K562 (cell line): Measurements from ENCODE around the gene DNMT3A. TPM values are rescaled to one million over a fixed set of nuclear protein-coding genes. Genes with fewer than 3 reads are reported as not detected.

ENCODE experiments used
- ATAC-seq: fragments of 200-7000 bp; cut with Tn5 transposase; 3 replicates; pipeline ENCODE4 v1.9.1; 2020; ENCODE audit warnings: moderate library complexity
- BruUV-seq: library from RNA; stranded (reverse); fragments of 400-500 nt; replicated peaks from 2 replicates; lab custom pipeline; 2021; lab: Mats Ljungman, UMichigan
- CTCF ChIA-PET: fragments of 300-600 bp; formaldehyde crosslinking; extraction: SDS; loops from one replicate; lab custom pipeline; 2021; ENCODE audit warnings: low intra/inter-chr PET ratio; lab: Yijun Ruan, JAX
- POLR2A ChIA-PET: fragments of 300-600, 350-650 bp; sonication (Branson Sonifier 250); formaldehyde crosslinking; extraction: SDS; loops from one replicate; lab custom pipeline; 2021; ENCODE audit warnings: antibody characterized with exemption, inconsistent platforms; lab: Yijun Ruan, JAX
- DNase-seq, 4 experiments: peaks; one replicate each; pipeline versions ENCODE4 v3.0.0 to v3.0.0-alpha.2; 2011 to 2018; ENCODE audit warnings: low spot score in 3 of 4, mixed read lengths in 3 of 4; ENCODE audit errors: extremely low read depth in 1 of 4
- FAIRE-seq: peaks from 2 replicates; lab custom pipeline; 2011; peaks lifted over from hg19 to GRCh38; lab: Jason Lieb, UNC
- H2AFZ ChIP-seq: 2 replicates; pipeline ENCODE4 v1.6.0; 2011; ENCODE audit warnings: low read depth, low read length, control low read depth, inconsistent platforms
- H3K27ac ChIP-seq: fragments of 200-600 bp; 3 replicates; pipeline ENCODE4 v1.8.0; 2011; ENCODE audit warnings: low read depth, mild to moderate bottlenecking, control low read depth, inconsistent platforms, low read length, moderate library complexity, mixed read lengths; ENCODE audit errors: extremely low read depth
- H3K27me3 ChIP-seq, 2 experiments: fragments of 300-600 bp in 1 of 2; 2 replicates in 1 of 2; 3 replicates in 1 of 2; pipeline versions ENCODE4 v1.6.0 to v1.8.0; 2011; ENCODE audit warnings: inconsistent platforms in 2 of 2, low read length in 2 of 2, mild to moderate bottlenecking in 1 of 2, mixed read lengths in 1 of 2, moderate library complexity in 1 of 2; ENCODE audit not compliant: control insufficient read depth in 2 of 2, insufficient read depth in 2 of 2
- H3K36me3 ChIP-seq: fragments of 300-600 bp; 3 replicates; pipeline ENCODE4 v1.8.0; 2011; ENCODE audit warnings: mild to moderate bottlenecking, low read length, inconsistent platforms; ENCODE audit not compliant: control insufficient read depth, insufficient read depth
- H3K4me1 ChIP-seq, 2 experiments: fragments of 200-600 bp in 1 of 2; replicated peaks in 1 of 2; 2 replicates in 1 of 2; 3 replicates in 1 of 2; pipeline versions ENCODE4 v1.5.1 to v1.8.0; 2011; ENCODE audit warnings: inconsistent platforms in 2 of 2, low read length in 2 of 2, mild to moderate bottlenecking in 1 of 2, mixed read lengths in 1 of 2, moderate library complexity in 1 of 2; ENCODE audit not compliant: control insufficient read depth in 2 of 2, insufficient read depth in 2 of 2
- H3K4me2 ChIP-seq: 2 replicates; pipeline ENCODE4 v1.6.1; 2011; ENCODE audit warnings: low read length, control low read depth, inconsistent platforms, mixed read lengths; ENCODE audit not compliant: insufficient read depth
- H3K4me3 ChIP-seq: fragments of 200-600 bp; sonication (generic), shearing (Covaris generic); 2 replicates; pipeline ENCODE4 v1.5.1; 2016; ENCODE audit warnings: control low read depth, inconsistent platforms
- H3K79me2 ChIP-seq: fragments of 200-600 bp; 3 replicates; pipeline ENCODE4 v1.8.0; 2011; ENCODE audit warnings: low read length, inconsistent platforms; ENCODE audit not compliant: control insufficient read depth, insufficient read depth
- H3K9ac ChIP-seq, 2 experiments: 2 replicates each; pipeline versions ENCODE4 v1.6.0 to v1.6.1; 2011; ENCODE audit warnings: low read depth in 2 of 2, low read length in 2 of 2, control low read depth in 1 of 2, inconsistent platforms in 1 of 2, mild to moderate bottlenecking in 1 of 2, mixed read lengths in 1 of 2; ENCODE audit not compliant: insufficient read depth in 1 of 2
- H3K9me1 ChIP-seq: one replicate; pipeline ENCODE4 v1.6.0; 2011; ENCODE audit warnings: inconsistent platforms, mild to moderate bottlenecking, low read length, moderate library complexity; ENCODE audit not compliant: control insufficient read depth, insufficient read depth
- H3K9me3 ChIP-seq: replicated peaks from 2 replicates; pipeline ENCODE4 v1.5.1; 2011; ENCODE audit warnings: low read depth, low read length, inconsistent platforms; ENCODE audit not compliant: control insufficient read depth, insufficient read depth
- H4K20me1 ChIP-seq: replicated peaks from 2 replicates; pipeline ENCODE4 v1.6.1; 2011; ENCODE audit warnings: low read length, inconsistent platforms, mixed read lengths; ENCODE audit not compliant: control insufficient read depth, insufficient read depth
- CTBP1 ChIP-seq: fragments of 450-650 bp; IDR thresholded peaks from 2 replicates; pipeline ENCODE4 v1.6.1; 2016; ENCODE audit warnings: borderline replicate concordance
- DMBX1 ChIP-seq: fragments of 250-450 bp; sonication (Bioruptor Pico); IDR thresholded peaks from 2 replicates; pipeline ENCODE4 v1.8.0; 2022; ENCODE audit warnings: inconsistent platforms, mild to moderate bottlenecking, moderate library complexity, borderline replicate concordance
- ETS2 ChIP-seq: IDR thresholded peaks from 2 replicates; pipeline ENCODE4 v1.6.1; 2016; ENCODE audit warnings: borderline replicate concordance, missing genetic modification characterization, mild to moderate bottlenecking, moderate library complexity, missing compliant biosample characterization; ENCODE audit not compliant: poor library complexity, severe bottlenecking
- MXD1 ChIP-seq: fragments of 250-450 bp; sonication (Bioruptor Pico); IDR thresholded peaks from 2 replicates; pipeline ENCODE4 v1.8.0; 2021; ENCODE audit warnings: borderline replicate concordance, mild to moderate bottlenecking, moderate library complexity; ENCODE audit not compliant: poor library complexity, severe bottlenecking
- NCOR1 ChIP-seq: fragments of 450-650 bp; IDR thresholded peaks from 2 replicates; pipeline ENCODE4 v1.6.1; 2016; ENCODE audit warnings: mild to moderate bottlenecking, moderate library complexity
- NR3C1 ChIP-seq: sonication (generic); formaldehyde crosslinking; IDR thresholded peaks from 2 replicates; pipeline ENCODE4 v1.8.1; 2022; ENCODE audit warnings: missing genetic modification reagents
- PCBP2 ChIP-seq: fragments of 200-400 bp; formaldehyde crosslinking; IDR thresholded peaks from 2 replicates; pipeline ENCODE4 v1.6.1; 2018; ENCODE audit warnings: low read length, low read depth, mild to moderate bottlenecking, moderate library complexity; ENCODE audit not compliant: poor library complexity, severe bottlenecking
- RBBP5 ChIP-seq: fragments of 200-600 bp; sonication (generic); IDR thresholded peaks from 2 replicates; pipeline ENCODE4 v1.6.1; 2012; ENCODE audit warnings: borderline replicate concordance, mild to moderate bottlenecking, low read length, control low read depth, inconsistent platforms; ENCODE audit not compliant: insufficient read depth, poor library complexity, severe bottlenecking
- ZNF175 ChIP-seq: fragments of 200-800 bp; sonication (Bioruptor generic); IDR thresholded peaks from 2 replicates; pipeline ENCODE4 v1.6.1; 2016; ENCODE audit warnings: low read depth, mild to moderate bottlenecking, missing genetic modification characterization, missing compliant biosample characterization
- ZNF184 ChIP-seq: sonication (generic); formaldehyde crosslinking; IDR thresholded peaks from 2 replicates; pipeline ENCODE4 v1.5.0; 2020; ENCODE audit warnings: missing genetic modification reagents
- ZNF511 ChIP-seq: sonication (generic); formaldehyde crosslinking; IDR thresholded peaks from 2 replicates; pipeline ENCODE4 v1.8.0; 2022; ENCODE audit warnings: mild to moderate bottlenecking, missing genetic modification reagents
- WGBS: fragments of 100-300 bp; shearing (Covaris generic); methylation state at CpG from one replicate; pipeline ENCODE4 v1.1.6; 2016; ENCODE audit warnings: low coverage, mixed read lengths; ENCODE audit not compliant: insufficient coverage; ENCODE audit errors: missing lambda C conversion rate; 5-methylcytosine and 5-hydroxymethylcytosine counted together
- in situ Hi-C: fragments of 300-500 bp; cut with MboI; formaldehyde crosslinking; loops from 4 replicates; pipeline ENCODE4 v1.15.0; 2018; ENCODE audit warnings: inconsistent platforms, mixed read lengths
- intact Hi-C: fragments of 100-400 bp; cut with micrococcal nuclease; formaldehyde crosslinking; loops from 2 replicates; pipeline ENCODE4 v1.14.2; 2022
- polyA plus RNA-seq, 8 experiments: library from polyadenylated mRNA; depleted of rRNA in 4 of 8; stranded (reverse) in 5 of 8; unstranded in 3 of 8; fragments of >200 nt; fragmentation: Nextera tagmentation in 2 of 8; fragmentation: Illumina TruSeq in 1 of 8; extraction: Ambion mirVana in 2 of 8; extraction: Trizol in 1 of 8; gene quantifications; 2 replicates each; pipeline versions ENCODE4 v1.2.1 to v1.2.3, GENCODE V29; 2011 to 2014; ENCODE audit warnings: inconsistent platforms in 1 of 8, missing spikeins in 1 of 8
- total RNA-seq, 7 experiments: library from RNA; depleted of rRNA in 6 of 7; stranded (reverse); fragments of >200 nt in 6 of 7; fragmentation: Illumina TruSeq in 2 of 7; extraction: Trizol in 2 of 7; gene quantifications; 2 replicates each; pipeline versions ENCODE4 v1.2.1 to v1.2.3, GENCODE V29; 2011 to 2021; ENCODE audit warnings: low replicate concordance in 1 of 7
- TF ChIP-seq, protein P1 (sequence below): fragments of 250-450 bp; sonication (Bioruptor Pico); IDR thresholded peaks from 2 replicates; pipeline ENCODE4 v1.4.0; 2020; ENCODE audit warnings: mild to moderate bottlenecking, moderate library complexity

Gene DNMT3A
- total and polyA plus RNA-seq, 9 of the 15 experiments (the other 6 are each of a cell fraction or from before 2014, with no cell fraction given): 3.0 to 16.0 (median 6.1) TPM

DNA sequence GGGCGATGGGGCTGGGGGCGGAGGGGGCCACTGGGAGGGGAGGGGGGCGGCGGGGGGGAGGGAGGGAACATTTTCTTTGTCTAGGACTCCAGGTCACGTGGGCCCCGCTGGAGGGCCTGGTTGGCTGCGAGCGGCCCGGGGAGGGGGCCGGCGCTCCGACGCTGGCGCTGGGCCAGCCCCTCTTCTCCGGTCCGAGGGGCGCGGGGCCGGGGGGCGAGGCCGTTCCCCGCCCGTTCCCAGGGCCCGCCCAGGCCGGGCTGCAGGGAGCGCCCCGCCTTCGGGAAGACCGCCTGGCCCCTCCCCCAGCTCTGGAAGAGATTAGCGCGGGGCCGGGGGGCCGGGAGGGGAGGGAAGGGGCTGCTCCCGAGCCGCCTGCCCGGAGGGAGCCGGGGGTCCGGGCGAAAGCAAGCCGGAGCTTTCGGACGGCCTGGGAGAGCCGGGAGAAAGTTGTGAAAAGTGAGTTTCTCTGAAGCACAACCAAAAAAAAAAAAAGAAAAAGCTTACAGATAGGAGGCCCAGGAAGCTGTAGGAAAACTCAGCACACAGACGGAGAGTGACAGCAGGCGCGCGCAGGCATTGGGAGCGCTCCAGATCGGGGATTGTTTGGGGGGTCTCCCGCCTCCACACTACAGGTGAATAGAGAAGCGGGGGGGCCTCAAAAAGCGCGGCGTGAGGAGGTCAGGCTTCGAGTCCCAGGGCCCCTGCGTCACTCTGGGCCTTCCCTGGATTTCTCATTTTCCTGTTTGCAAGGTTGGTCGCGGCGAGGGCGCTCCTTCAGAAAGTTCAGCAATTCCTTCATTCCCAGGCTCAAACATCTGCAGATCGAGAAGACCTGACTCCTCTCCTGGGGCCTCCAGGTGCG lies 89.2 kb downstream of the DNMT3A start (continued):
- TF ChIP-seq ZNF175: no peak
- TF ChIP-seq, protein P1, sequence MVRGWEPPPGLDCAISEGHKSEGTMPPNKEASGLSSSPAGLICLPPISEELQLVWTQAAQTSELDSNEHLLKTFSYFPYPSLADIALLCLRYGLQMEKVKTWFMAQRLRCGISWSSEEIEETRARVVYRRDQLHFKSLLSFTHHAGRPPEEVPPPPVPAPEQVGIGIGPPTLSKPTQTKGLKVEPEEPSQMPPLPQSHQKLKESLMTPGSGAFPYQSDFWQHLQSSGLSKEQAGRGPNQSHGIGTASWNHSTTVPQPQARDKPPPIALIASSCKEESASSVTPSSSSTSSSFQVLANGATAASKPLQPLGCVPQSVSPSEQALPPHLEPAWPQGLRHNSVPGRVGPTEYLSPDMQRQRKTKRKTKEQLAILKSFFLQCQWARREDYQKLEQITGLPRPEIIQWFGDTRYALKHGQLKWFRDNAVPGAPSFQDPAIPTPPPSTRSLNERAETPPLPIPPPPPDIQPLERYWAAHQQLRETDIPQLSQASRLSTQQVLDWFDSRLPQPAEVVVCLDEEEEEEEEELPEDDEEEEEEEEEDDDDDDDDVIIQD (CRISPR knock-in tag): no peak

DNA sequence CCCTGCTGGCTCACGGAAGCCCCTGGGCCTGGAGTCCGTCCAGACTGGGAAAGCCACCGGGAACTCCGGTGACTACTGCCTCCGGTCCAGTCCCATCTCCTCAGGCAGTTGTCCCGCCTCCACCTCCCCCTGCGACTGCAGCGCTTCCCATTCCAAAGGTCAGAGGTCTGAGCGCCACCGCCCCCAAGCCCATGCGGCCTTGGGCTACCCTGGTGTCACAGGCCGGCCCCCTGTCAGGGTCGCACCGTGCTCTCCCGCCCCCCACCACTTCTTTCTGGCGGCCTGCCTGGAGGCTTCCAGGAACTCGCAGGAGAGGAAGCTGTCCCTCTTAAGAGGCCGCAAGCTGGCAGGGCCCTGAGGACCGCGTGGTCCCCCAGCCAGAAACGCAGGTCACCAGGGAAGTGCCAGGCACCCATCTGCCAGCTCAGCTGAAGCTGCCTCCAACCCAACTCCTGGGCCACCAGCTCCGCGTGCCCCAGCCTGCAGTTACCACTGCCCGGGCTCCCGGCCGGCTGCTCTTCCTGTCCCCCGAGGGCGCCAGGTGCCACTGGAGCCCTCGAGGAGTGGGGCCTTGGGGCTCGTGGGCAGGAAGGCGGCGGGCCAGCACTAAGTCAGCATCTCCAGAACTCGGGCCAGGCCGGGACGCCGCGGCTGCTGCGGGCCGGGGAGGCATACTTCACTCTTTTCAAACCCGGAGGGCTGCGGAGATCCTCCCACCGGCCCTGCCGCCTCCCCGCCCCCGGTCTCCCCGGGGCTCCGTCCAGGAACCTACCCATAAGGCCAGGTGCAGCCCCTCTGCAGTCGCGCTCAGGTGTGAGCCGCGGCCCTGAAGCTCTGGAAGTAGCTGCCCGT lies 90.1 kb downstream of the DNMT3A start:
- Histone ChIP-seq H3K4me1 (peaks cover 24 to 45% of the 10 kb centered on the region in 2 experiments), H3K27me3 (no peaks in the 10 kb centered on the region), H4K20me1 (no peaks in the 10 kb centered on the region), H3K27ac (peak overlapping the region; percentile 75), H3K36me3 (peaks cover 11% of the 10 kb centered on the region; the same call in 2 of the 3 replicates), H3K9me3 (no peaks in the 10 kb centered on the region), H3K9ac (peak overlapping the region; percentile 76 to 87), H3K4me3 (peak overlapping the region; percentile 42), H3K4me2 (peak overlapping the region; percentile 80), H2AFZ (peak overlapping the region; percentile 93), H3K79me2 (peaks cover 4% of the 10 kb centered on the region; the same call in 2 of the 3 replicates), H3K9me1 (no peaks in the 10 kb centered on the region)
- ATAC-seq (peak; percentile 70), DNase-seq (peak; percentile 65 to 81 (median 74)), FAIRE-seq (no peak)
- in situ Hi-C loops: no loop called here
- ChIA-PET POLR2A (interaction anchor here (0.6 to 1.8 kb wide), 3 partner anchors 9 to 67 kb away, joined by 3 to 11 read pairs (median 5); no protein-coding TSS in a partner anchor), CTCF (no interaction called here)
- 8% methylated on average over 43 of the region's 52 CpGs for WGBS
- BruUV-seq: TSS peak; percentile 63
- intact Hi-C loops: no loop called here
- TF ChIP-seq NCOR1 (no peak), ETS2 (tag) (no peak), RBBP5 (peak; percentile 23), ZNF511 (CRISPR knock-in tag) (peak; percentile 55; the same call in 1 of the 2 replicates), PCBP2 (no peak), ZNF184 (CRISPR knock-in tag) (no peak), NR3C1 (CRISPR knock-in tag) (peak; percentile 79; the same call in 1 of the 2 replicates), CTBP1 (no peak; the same call in 1 of the 2 replicates), MXD1 (CRISPR knock-in tag) (no peak), DMBX1 (CRISPR knock-in tag) (no peak)
